KOPT-K1 (cell line): ENCODE results near the gene MATN1.

Source experiments
- H3K27ac ChIP-seq: fragments of 200-600 bp; sonication (generic); 2 replicates; pipeline ENCODE4 v1.5.1; 2016; ENCODE audit warnings: antibody characterized with exemption, mild to moderate bottlenecking, low read depth, low read length; ENCODE audit not compliant: poor library complexity, severe bottlenecking
- H3K36me3 ChIP-seq: fragments of 200-600 bp; sonication (generic); 2 replicates; pipeline ENCODE4 v1.5.1; 2017; ENCODE audit warnings: antibody characterized with exemption, mild to moderate bottlenecking, low read length, moderate library complexity; ENCODE audit not compliant: insufficient read depth
- H3K9me3 ChIP-seq: fragments of 200-600 bp; sonication (generic); 2 replicates; pipeline ENCODE4 v1.5.1; 2017; ENCODE audit warnings: antibody characterized with exemption, low read length, mild to moderate bottlenecking; ENCODE audit not compliant: insufficient read depth, poor library complexity, severe bottlenecking

Gene MATN1

DNA sequence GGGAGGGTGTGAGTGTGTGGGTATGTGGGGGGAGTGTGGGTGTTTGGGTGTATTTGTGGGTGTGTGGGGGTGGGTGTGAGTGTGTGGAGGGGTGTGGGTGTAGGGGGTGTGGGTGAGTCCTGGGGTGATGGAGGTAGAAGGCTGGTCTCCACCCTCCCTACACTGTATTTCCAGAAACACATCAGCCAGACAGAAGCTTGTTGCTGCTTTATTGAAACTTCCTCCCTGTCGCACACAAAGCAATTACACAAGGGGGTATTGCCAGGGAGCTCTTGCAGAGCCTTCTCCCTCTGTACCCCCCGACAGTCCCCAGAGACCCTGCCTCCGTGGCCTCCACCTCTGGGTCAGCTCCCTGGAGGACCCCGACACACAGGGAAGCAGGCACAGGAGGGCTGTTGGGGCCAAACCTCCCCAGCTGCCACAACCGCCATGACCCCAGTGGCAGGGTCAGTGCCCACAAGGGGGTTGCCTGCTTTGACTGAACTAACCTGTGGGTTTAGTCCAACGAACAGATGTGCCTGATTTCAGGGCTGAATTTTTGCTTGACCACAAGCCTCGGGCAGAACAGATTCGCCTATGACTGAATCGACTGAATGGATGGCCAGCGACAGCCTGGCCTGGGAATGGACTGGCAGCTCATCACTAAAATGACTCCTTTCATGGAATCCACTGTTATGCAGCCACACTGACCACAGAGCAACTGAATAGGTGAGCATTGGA, 9.1 kb upstream of the MATN1 start:
- H3K36me3 ChIP-seq: peaks cover 52% of the 10 kb centered on the region

DNA sequence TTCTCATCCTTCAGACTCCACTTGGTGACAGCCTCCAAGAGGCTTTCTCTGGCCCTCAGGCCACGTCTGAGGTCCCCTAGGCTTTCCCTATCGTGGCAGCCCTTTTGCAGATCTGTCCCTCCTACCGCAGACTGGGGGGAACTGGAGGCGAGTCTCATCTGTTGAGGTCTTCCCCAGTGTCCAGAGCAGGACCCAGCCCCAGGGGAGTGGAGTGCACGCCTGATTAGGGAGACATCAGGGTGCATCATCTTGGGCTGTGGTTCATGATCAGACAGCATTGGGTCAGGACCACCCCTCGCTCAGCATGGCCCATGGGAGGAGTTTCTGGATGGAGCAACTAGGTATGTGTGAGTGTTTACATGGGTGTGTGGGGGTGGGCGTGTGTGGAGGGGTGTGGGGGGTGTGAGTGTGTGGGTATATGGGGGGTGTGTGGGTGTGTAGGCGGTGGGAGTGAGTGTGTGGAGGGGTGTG, 8.5 kb upstream of the MATN1 start:
- H3K36me3 ChIP-seq: peaks cover 46% of the 10 kb centered on the region
- no peak overlapping the region for H3K27ac ChIP-seq
- no peaks in the 10 kb centered on the region for H3K9me3 ChIP-seq

More for the DNA sequence above, 9.1 kb upstream of the MATN1 start:
- Histone ChIP-seq H3K27ac (no peak overlapping the region), H3K9me3 (no peaks in the 10 kb centered on the region)

- H3K9me3 ChIP-seq: no peaks in the 10 kb centered on the region
- H3K36me3 ChIP-seq: peaks cover 40% of the 10 kb centered on the region
- no peak overlapping the region for H3K27ac ChIP-seq
These were observed 7.9 kb upstream of the MATN1 start for GRCh38 chr1:30731109-30731805.

GRCh38 chr1:30730346-30731108, 7.1 kb upstream of the MATN1 start:
- Histone ChIP-seq H3K36me3 (peaks cover 33% of the 10 kb centered on the region), H3K27ac (no peak overlapping the region), H3K9me3 (no peaks in the 10 kb centered on the region)

GRCh38 chr1:30729901-30730300, 6.5 kb upstream of the MATN1 start:
- Histone ChIP-seq H3K27ac (no peak overlapping the region), H3K36me3 (peaks cover 27% of the 10 kb centered on the region), H3K9me3 (no peaks in the 10 kb centered on the region)

- no peak overlapping the region for H3K27ac ChIP-seq
- H3K36me3 ChIP-seq: peaks cover 18% of the 10 kb centered on the region
- H3K9me3 ChIP-seq: no peaks in the 10 kb centered on the region
These were observed 5.7 kb upstream of the MATN1 start for GRCh38 chr1:30728832-30729638.

DNA sequence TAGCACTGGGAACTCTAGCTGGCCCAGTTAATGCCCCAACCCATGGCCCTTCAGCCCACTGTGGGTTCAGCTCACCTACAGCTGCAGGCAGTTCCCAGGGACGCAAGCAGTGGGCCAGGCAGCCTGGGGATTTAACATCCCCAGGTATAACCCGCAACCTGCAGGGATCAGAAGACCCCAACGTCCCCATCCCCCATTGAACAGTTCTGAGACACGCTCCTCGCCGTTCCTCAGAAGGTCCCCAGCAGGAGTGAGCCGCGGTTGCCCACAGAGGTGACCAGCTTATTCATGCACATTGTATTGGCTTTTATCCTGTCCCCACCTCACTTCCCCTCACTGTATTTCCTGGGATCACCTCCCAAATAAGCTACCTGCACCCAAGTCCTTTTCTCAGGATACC, 5.0 kb upstream of the MATN1 start:
- Histone ChIP-seq H3K36me3 (peaks cover 11% of the 10 kb centered on the region), H3K9me3 (no peaks in the 10 kb centered on the region), H3K27ac (no peak overlapping the region)

DNA sequence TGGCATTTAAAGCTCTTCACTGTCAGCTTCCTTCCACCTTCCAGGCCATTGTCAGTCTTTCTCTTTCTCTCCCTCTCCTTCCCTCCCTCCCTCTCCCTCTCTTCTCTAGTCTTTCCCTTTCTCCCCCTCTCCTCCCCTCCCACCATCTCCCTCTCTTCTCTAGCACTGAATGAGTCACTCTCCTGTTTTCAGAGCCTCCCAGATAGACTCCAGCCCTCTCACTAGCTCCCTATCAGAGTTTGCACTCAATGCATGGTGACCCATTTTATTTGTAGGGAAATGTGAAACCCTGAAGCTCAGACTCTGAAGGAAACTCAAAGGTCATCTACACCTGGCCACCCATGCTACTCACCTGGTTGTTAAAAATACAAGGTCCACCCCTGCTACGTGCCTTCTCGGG, 4.4 kb upstream of the MATN1 start:
- no peak overlapping the region for H3K27ac ChIP-seq
- peaks cover 6% of the 10 kb centered on the region; the same call in 1 of the 2 replicates for H3K36me3 ChIP-seq
- H3K9me3 ChIP-seq: no peaks in the 10 kb centered on the region

GRCh38 chr1:30726773-30727684, 3.6 kb upstream of the MATN1 start:
- no peaks in the 10 kb centered on the region for H3K36me3 ChIP-seq
- H3K9me3 ChIP-seq: no peaks in the 10 kb centered on the region
- H3K27ac ChIP-seq: no peak overlapping the region

- Histone ChIP-seq H3K36me3 (no peaks in the 10 kb centered on the region), H3K9me3 (no peaks in the 10 kb centered on the region), H3K27ac (no peak overlapping the region)
These were observed 2.9 kb upstream of the MATN1 start for GRCh38 chr1:30726236-30726635.

- Histone ChIP-seq H3K36me3 (no peaks in the 10 kb centered on the region), H3K9me3 (no peaks in the 10 kb centered on the region), H3K27ac (no peak overlapping the region)
These were observed 2.2 kb upstream of the MATN1 start for GRCh38 chr1:30725450-30726095.

DNA sequence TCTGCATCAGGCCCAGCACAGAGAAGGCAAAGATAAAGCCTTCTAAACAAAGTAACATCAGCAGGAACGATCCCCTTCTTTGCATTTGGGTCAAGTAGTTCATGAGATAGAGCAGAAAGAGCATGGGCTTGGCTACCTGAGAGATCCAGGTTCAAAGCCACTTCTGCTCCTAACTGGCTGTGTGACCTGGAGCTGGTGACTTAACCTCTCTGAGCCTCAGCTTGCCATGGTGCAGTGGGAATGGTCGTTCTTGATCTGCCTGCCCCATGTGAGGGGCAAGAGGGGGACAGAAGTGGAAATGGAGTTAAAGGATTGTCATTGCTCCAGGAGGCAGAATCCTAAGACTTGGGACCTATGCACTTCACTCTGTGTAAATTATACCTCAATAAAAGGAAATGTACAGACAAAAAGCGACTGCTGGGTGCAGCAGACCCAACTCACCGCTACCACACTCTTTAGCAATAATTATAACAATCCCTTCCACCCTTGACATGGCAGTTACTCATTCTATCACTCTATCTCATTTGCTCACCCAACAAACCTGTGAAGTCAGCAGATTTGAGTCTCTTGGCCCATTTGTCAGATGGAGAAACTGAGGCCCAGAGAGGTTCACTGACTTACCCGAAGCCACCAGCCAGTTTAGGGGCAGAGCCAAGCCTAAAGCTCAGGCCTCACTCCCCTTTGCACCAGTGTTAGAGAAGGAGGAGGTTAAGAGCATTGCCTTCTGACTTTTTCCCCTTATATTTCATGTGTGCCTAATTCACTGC, 1.5 kb upstream of the MATN1 start:
- Histone ChIP-seq H3K27ac (no peak overlapping the region), H3K9me3 (no peaks in the 10 kb centered on the region), H3K36me3 (no peaks in the 10 kb centered on the region)

DNA sequence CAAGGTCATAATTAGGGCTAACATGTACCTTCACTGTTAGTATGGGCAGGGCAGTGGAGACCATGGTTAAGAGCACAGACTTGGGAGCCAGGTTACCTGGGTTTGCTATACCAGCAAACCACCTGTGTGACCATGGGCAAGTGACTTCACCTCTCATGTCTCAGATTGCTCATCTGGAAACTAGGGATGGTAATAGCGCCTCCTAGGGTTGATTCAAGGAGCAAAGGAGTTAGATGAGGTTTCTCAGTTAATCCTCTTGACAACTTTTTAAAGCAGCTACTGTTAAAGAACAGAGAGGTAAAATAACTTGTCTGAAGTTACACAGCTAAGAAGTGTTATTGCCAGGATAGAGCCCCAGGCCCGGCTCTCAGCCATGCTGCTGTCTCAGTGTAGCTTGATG, 790 bp upstream of the MATN1 start:
- Histone ChIP-seq H3K27ac (no peak overlapping the region), H3K36me3 (no peaks in the 10 kb centered on the region), H3K9me3 (no peaks in the 10 kb centered on the region)
